Keratinocyte (primary cell): ENCODE results near the gene CERK. TPM values are rescaled to one million over a fixed set of nuclear protein-coding genes. Genes with fewer than 3 reads are reported as not detected.

Experiments
- DNase-seq: peaks from one replicate; pipeline ENCODE4 v3.0.0-alpha.2; 2011; ENCODE audit warnings: low read depth, missing footprints, low spot score
- FAIRE-seq: peaks from 2 replicates; lab custom pipeline; 2011; peaks lifted over from hg19 to GRCh38; lab: Jason Lieb, UNC
- H2AFZ ChIP-seq: 2 replicates; pipeline ENCODE4 v1.6.0; 2012; ENCODE audit warnings: low read length, control low read depth, inconsistent platforms; ENCODE audit not compliant: control insufficient read depth
- H3K27ac ChIP-seq: 2 replicates; pipeline ENCODE4 v1.5.1; 2011; ENCODE audit warnings: low read length; ENCODE audit not compliant: control insufficient read depth, insufficient read depth
- H3K27me3 ChIP-seq: 3 replicates; pipeline ENCODE4 v1.6.0; 2011; ENCODE audit warnings: low read length; ENCODE audit not compliant: control insufficient read depth, insufficient read depth; ENCODE audit errors: extremely low read depth
- H3K36me3 ChIP-seq, 2 experiments: 2 replicates in 1 of 2; 3 replicates in 1 of 2; pipeline ENCODE4 v1.5.1; 2011; ENCODE audit warnings: low read length in 2 of 2, mild to moderate bottlenecking in 1 of 2; ENCODE audit not compliant: control insufficient read depth in 2 of 2, insufficient read depth in 2 of 2; ENCODE audit errors: extremely low read depth in 1 of 2
- H3K4me1 ChIP-seq: 3 replicates; pipeline ENCODE4 v1.5.1; 2011; ENCODE audit warnings: low read length; ENCODE audit not compliant: control insufficient read depth, insufficient read depth; ENCODE audit errors: extremely low read depth
- H3K4me2 ChIP-seq: 3 replicates; pipeline ENCODE4 v1.6.0; 2011; ENCODE audit warnings: low read depth, low read length; ENCODE audit not compliant: control insufficient read depth, insufficient read depth; ENCODE audit errors: extremely low read depth
- H3K4me3 ChIP-seq, 3 experiments: fragments of 200-600 bp in 1 of 3; sonication (generic) in 1 of 3; 2 replicates in 2 of 3; 3 replicates in 1 of 3; pipeline ENCODE4 v1.5.1; 2011 to 2016; ENCODE audit warnings: low read length in 3 of 3, mild to moderate bottlenecking in 3 of 3, control low read depth in 2 of 3, inconsistent platforms in 1 of 3, low read depth in 1 of 3, mixed read lengths in 1 of 3, mixed run types in 1 of 3, moderate library complexity in 1 of 3; ENCODE audit not compliant: control insufficient read depth in 2 of 3, insufficient read depth in 2 of 3; ENCODE audit errors: extremely low read depth in 1 of 3
- H3K79me2 ChIP-seq: 2 replicates; pipeline ENCODE4 v1.6.0; 2012; ENCODE audit warnings: low read length; ENCODE audit not compliant: control insufficient read depth, insufficient read depth
- H3K9ac ChIP-seq: 3 replicates; pipeline ENCODE4 v1.6.0; 2011; ENCODE audit warnings: low read length; ENCODE audit not compliant: control insufficient read depth, insufficient read depth; ENCODE audit errors: extremely low read depth
- H3K9me1 ChIP-seq: 3 replicates; pipeline ENCODE4 v1.6.0; 2011; ENCODE audit warnings: low read length; ENCODE audit not compliant: control insufficient read depth, insufficient read depth; ENCODE audit errors: extremely low read depth
- H3K9me3 ChIP-seq: 2 replicates; pipeline ENCODE4 v1.5.1; 2012; ENCODE audit warnings: low read depth, low read length; ENCODE audit not compliant: control insufficient read depth
- H4K20me1 ChIP-seq: 3 replicates; pipeline ENCODE4 v1.6.0; 2011; ENCODE audit warnings: low read length; ENCODE audit not compliant: control insufficient read depth, insufficient read depth; ENCODE audit errors: extremely low read depth
- CTCF ChIP-seq, 3 experiments: IDR thresholded peaks in 1 of 3; conservative IDR thresholded peaks in 1 of 3; optimal IDR thresholded peaks in 1 of 3; 2 replicates in 2 of 3; 3 replicates in 1 of 3; pipeline versions ENCODE3 to v1.5.1; 2011; ENCODE audit warnings: low read length in 3 of 3, mild to moderate bottlenecking in 3 of 3, moderate library complexity in 2 of 3, control low read depth in 1 of 3, inconsistent platforms in 1 of 3; ENCODE audit not compliant: insufficient read depth in 2 of 3; ENCODE audit errors: extremely low read depth in 1 of 3
- EZH2 ChIP-seq: IDR thresholded peaks from one replicate; pipeline ENCODE4 v1.6.1; 2012; ENCODE audit warnings: inconsistent platforms, mild to moderate bottlenecking, low read length, moderate library complexity
- dilution Hi-C: fragments of 300-500 bp; cut with MboI; formaldehyde crosslinking; loops from one replicate; pipeline ENCODE4 v1.7.0; 2020; ENCODE audit warnings: low sequenced_read_pairs; ENCODE audit not compliant: extremely low pct_ligation_motif_present
- polyA plus RNA-seq, 5 experiments: library from polyadenylated mRNA; depleted of rRNA in 3 of 5; stranded (reverse) in 3 of 5; stranded (forward) in 1 of 5; unstranded in 1 of 5; fragments of >200 nt; gene quantifications; 1 replicate in 1 of 5; 2 replicates in 3 of 5; 3 replicates in 1 of 5; pipeline versions ENCODE4 v1.2.1 to v1.2.3, GENCODE V29; 2011 to 2012; ENCODE audit warnings: missing spikeins in 2 of 5, low read depth in 1 of 5, low replicate concordance in 1 of 5

CERK gene
- polyA plus RNA-seq, 1 donor (not counting 4 experiments of a cell fraction or from before 2014, with no cell fraction given), result 11.9 TPM

GRCh38 chr22:46777609-46777970 is 39.5 kb upstream of the CERK start:
- H3K36me3 ChIP-seq, result peaks cover 2 to 3% of the 10 kb centered on the region in 2 experiments
- H3K79me2 ChIP-seq, result peaks cover 85% of the 10 kb centered on the region
- H3K9me3 ChIP-seq, result no peaks in the 10 kb centered on the region
- DNase-seq (no peak), FAIRE-seq (no peak)
- no peak overlapping the region for H3K9ac ChIP-seq
- dilution Hi-C loops, result no loop called here
- peaks cover 4% of the 10 kb centered on the region for H4K20me1 ChIP-seq
- H3K27ac ChIP-seq, result no peak overlapping the region
- peaks cover 29% of the 10 kb centered on the region for H3K4me1 ChIP-seq
- TF ChIP-seq CTCF (optimal IDR thresholded peaks at IDR 0.05 in 1 of 3, IDR thresholded peaks at IDR 0.05 in 1 of 3, conservative IDR thresholded peaks at IDR 0.05 in 1 of 3; ENCODE audit: extremely low read depth in 1 of 3, insufficient read depth in 2 of 3, low read length in 3 of 3) (no peak), EZH2 (no peak)
- peaks cover 2% of the 10 kb centered on the region for H3K9me1 ChIP-seq
- no peak overlapping the region for H3K4me2 ChIP-seq
- no peak overlapping the region for H2AFZ ChIP-seq
- H3K27me3 ChIP-seq, result no peaks in the 10 kb centered on the region
- no peak overlapping the region for H3K4me3 ChIP-seq

- Histone ChIP-seq H3K79me2 (peaks cover 79% of the 10 kb centered on the region), H4K20me1 (no peaks in the 10 kb centered on the region)
- dilution Hi-C loops, result no loop called here
Observed at GRCh38 chr22:46776876-46777608, 39.0 kb upstream of the CERK start.

More at GRCh38 chr22:46776876-46777608, 39.0 kb upstream of the CERK start:
- H3K9ac ChIP-seq, result no peak overlapping the region
- no peak overlapping the region for H2AFZ ChIP-seq
- no peak for TF ChIP-seq EZH2
- TF ChIP-seq CTCF (optimal IDR thresholded peaks at IDR 0.05 in 1 of 3, IDR thresholded peaks at IDR 0.05 in 1 of 3, conservative IDR thresholded peaks at IDR 0.05 in 1 of 3; ENCODE audit: extremely low read depth in 1 of 3, insufficient read depth in 2 of 3, low read length in 3 of 3), result no peak
- peaks cover 2% of the 10 kb centered on the region for H3K9me1 ChIP-seq
- H3K4me3 ChIP-seq, result no peak overlapping the region
- H3K27ac ChIP-seq, result no peak overlapping the region
- peaks cover 29% of the 10 kb centered on the region for H3K4me1 ChIP-seq
- H3K4me2 ChIP-seq, result no peak overlapping the region
- H3K9me3 ChIP-seq, result no peaks in the 10 kb centered on the region
- DNase-seq, result no peak
- H3K36me3 ChIP-seq, result peaks cover 0 to 2% of the 10 kb centered on the region in 2 experiments
- FAIRE-seq, result no peak
- no peaks in the 10 kb centered on the region for H3K27me3 ChIP-seq
